Measurements from ENCODE around the gene GTF2F1. TPM values are rescaled to one million over a fixed set of nuclear protein-coding genes. Genes with fewer than 3 reads are reported as not detected.

GTF2F1 gene
- total RNA-seq, 6 experiments from 2014 or later: 12.8 to 22.7 (median 19.8) TPM

DNA sequence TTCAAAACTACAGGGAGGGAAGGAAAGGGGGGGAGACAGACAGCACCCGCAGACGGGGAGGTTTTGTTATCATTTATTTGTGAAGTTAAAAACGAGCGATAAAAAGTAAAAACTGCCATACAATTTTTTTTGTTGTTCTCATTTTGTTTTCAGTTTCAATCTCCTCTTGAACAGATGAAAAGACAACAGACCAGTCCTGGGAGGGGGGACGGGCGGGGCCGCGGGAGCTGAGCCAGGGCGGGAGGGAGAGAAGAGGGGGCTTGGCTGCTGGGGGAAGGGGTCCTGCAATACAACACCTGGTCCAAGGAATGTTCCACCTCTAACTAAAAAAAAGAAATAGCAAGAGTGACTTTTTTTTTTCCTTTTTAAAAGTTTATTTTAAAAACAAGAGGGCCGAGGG, 20.3 kb upstream of the GTF2F1 start:
- Histone ChIP-seq H3K4me1 (no peaks in the 10 kb centered on the region), H3K27me3 (no peaks in the 10 kb centered on the region), H3K36me3 (peaks cover 9 to 43% (median 26%) of the 10 kb centered on the region in 4 donors), H3K4me3 (no peak overlapping the region), H3K27ac (no peak overlapping the region), H3K9me3 (no peaks in the 10 kb centered on the region)
- TF ChIP-seq POLR2A (IDR thresholded peaks at IDR 0.05): no peak
- TF ChIP-seq, protein P1, sequence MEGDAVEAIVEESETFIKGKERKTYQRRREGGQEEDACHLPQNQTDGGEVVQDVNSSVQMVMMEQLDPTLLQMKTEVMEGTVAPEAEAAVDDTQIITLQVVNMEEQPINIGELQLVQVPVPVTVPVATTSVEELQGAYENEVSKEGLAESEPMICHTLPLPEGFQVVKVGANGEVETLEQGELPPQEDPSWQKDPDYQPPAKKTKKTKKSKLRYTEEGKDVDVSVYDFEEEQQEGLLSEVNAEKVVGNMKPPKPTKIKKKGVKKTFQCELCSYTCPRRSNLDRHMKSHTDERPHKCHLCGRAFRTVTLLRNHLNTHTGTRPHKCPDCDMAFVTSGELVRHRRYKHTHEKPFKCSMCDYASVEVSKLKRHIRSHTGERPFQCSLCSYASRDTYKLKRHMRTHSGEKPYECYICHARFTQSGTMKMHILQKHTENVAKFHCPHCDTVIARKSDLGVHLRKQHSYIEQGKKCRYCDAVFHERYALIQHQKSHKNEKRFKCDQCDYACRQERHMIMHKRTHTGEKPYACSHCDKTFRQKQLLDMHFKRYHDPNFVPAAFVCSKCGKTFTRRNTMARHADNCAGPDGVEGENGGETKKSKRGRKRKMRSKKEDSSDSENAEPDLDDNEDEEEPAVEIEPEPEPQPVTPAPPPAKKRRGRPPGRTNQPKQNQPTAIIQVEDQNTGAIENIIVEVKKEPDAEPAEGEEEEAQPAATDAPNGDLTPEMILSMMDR (IDR thresholded peaks at IDR 0.05): no peak
- WGBS (ENCODE audit: insufficient coverage, low coverage, low lambda C conversion rate, missing lambda C conversion rate): 52% methylated on average over 9 of the region's 10 CpGs
- DNase-seq (no peak), ATAC-seq (no peak)
- intact Hi-C loops (cut with DNase I): no loop called here

DNA sequence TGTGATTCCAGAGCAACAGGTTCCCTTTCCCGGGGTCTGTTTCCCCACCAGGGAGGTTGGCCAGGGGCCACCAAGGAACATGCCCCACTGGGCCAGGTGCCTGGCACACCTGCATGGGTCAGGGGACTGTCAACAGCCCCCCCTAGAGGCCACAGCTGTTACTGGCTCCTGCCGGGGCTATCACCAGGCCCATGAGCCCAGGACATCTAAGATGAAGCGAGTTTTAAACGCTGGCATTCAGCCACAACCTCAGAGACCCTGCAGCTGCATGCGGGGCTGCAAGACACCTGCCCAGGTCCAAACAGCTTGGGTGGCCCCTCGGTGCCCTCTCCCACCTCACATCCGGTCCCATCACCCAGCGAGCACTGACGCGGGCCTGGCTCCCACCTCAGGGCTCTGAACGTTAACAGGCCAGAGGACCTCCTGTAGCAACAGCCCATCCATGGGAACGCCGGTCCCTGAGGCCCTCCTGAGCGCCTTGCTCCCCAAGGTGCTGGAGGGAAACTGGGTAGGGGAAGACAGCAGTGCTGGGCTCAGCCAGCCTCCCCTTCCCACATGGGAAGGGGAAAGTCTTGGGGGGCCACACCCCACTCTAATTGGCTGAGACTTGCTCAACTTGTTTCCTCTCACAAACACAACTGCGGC, 19.6 kb upstream of the GTF2F1 start:
- Histone ChIP-seq H3K9me3 (no peaks in the 10 kb centered on the region), H3K27ac (no peak overlapping the region), H3K27me3 (no peaks in the 10 kb centered on the region), H3K4me3 (no peak overlapping the region), H3K36me3 (peaks cover 4 to 36% (median 20%) of the 10 kb centered on the region in 4 donors), H3K4me1 (no peaks in the 10 kb centered on the region)
- intact Hi-C loops (cut with DNase I): no loop called here
- TF ChIP-seq POLR2A (IDR thresholded peaks at IDR 0.05): no peak
- TF ChIP-seq, protein P1 (IDR thresholded peaks at IDR 0.05): peak; percentile 38 to 56 (median 48)
- ATAC-seq (peak; percentile 58 to 70 (median 62)), DNase-seq (no peak)
- WGBS (ENCODE audit: insufficient coverage, low coverage, low lambda C conversion rate, missing lambda C conversion rate): 25% methylated on average over 2 of the region's 15 CpGs

DNA sequence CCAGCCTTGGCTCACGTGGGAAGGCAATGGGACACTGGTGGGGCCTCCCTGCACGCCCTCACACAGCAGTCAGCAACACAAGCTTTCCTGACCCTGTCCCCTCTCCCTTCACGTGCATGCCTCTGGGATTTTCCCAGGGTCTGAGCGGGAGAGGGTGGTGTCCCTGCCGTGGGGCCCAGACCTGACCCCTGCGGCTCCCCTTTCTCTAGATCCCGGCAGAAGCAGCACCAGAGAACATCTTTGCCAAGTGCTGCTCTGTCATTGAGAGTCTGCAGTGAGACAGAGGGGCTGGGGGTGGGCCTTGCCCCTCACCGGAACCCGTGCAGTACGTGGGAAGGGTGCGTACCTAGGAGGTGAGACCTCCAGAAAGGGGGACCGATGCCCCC, 19.1 kb upstream of the GTF2F1 start:
- WGBS (ENCODE audit: insufficient coverage, low coverage, low lambda C conversion rate, missing lambda C conversion rate): no CpG with 5 or more reads among the region's 12 CpGs
- intact Hi-C loops (cut with DNase I): no loop called here

DNA sequence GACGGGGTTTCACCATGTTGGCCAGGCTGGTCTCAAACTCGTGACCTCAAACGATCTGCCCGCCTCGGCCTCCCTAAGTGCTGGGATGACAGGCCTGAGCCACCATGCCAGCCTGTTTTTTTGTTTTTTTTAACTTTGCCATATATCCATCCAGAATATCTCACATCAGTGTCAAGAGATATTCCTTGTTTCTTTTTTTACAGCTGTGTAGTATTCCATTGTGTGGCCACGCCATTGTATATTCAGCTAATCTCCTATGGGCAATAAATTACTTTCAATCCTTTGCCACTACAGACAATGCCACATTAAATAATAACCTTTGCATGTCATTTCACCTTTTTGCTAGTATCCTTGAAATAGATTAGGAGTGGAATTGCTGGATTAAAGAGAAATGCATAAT, 16.4 kb upstream of the GTF2F1 start:
- Histone ChIP-seq H3K9me3 (no peaks in the 10 kb centered on the region), H3K4me3 (no peak overlapping the region), H3K4me1 (no peaks in the 10 kb centered on the region), H3K27ac (no peak overlapping the region), H3K27me3 (no peaks in the 10 kb centered on the region), H3K36me3 (peaks cover 0 to 4% (median 0%) of the 10 kb centered on the region in 4 donors)
- no peak for ATAC-seq
- 100% methylated on average over 5 of the region's 6 CpGs for WGBS (ENCODE audit: insufficient coverage, low coverage, low lambda C conversion rate, missing lambda C conversion rate)
- intact Hi-C loops (cut with DNase I): no loop called here
- no peak for TF ChIP-seq POLR2A (IDR thresholded peaks at IDR 0.05)
- TF ChIP-seq, protein P1 (IDR thresholded peaks at IDR 0.05): no peak
- DNase-seq: no peak

More for the DNA sequence above, 19.1 kb upstream of the GTF2F1 start:
- no peak overlapping the region for H3K27ac ChIP-seq
- peaks cover 0 to 31% (median 15%) of the 10 kb centered on the region in 4 donors for H3K36me3 ChIP-seq
- H3K4me3 ChIP-seq: no peak overlapping the region
- TF ChIP-seq POLR2A (IDR thresholded peaks at IDR 0.05): no peak
- TF ChIP-seq, protein P1 (IDR thresholded peaks at IDR 0.05): no peak
- ATAC-seq (peak in 2 of 4 donors; percentile 19), DNase-seq (no peak)
- no peaks in the 10 kb centered on the region for H3K27me3 ChIP-seq
- H3K4me1 ChIP-seq: no peaks in the 10 kb centered on the region
- no peaks in the 10 kb centered on the region for H3K9me3 ChIP-seq

Data from right lobe of liver (tissue), 6 donors.